Endodermal cell (in vitro differentiated cells): ENCODE data around the gene RBM15. TPM values are rescaled to one million over a fixed set of nuclear protein-coding genes. Genes with fewer than 3 reads are reported as not detected.

Source experiments
- DNase-seq: peaks from one replicate; pipeline ENCODE4 v3.0.0-alpha.2; 2017
- H3K27ac ChIP-seq: 2 replicates; pipeline ENCODE4 v1.5.1; 2013; ENCODE audit warnings: mild to moderate bottlenecking, low read depth, low read length, moderate library complexity
- H3K27me3 ChIP-seq: 2 replicates; pipeline ENCODE4 v1.6.1; 2013; ENCODE audit warnings: mild to moderate bottlenecking, low read length, moderate library complexity; ENCODE audit not compliant: insufficient read depth, control insufficient read depth, poor library complexity, severe bottlenecking
- H3K36me3 ChIP-seq: 2 replicates; pipeline ENCODE4 v1.7.0; 2013; ENCODE audit warnings: mild to moderate bottlenecking, low read length, moderate library complexity; ENCODE audit not compliant: control insufficient read depth, insufficient read depth
- H3K4me1 ChIP-seq: one replicate; pipeline ENCODE4 v1.7.0; 2013; ENCODE audit warnings: low read length; ENCODE audit not compliant: control insufficient read depth, insufficient read depth
- H3K4me3 ChIP-seq: 2 replicates; pipeline ENCODE4 v1.5.1; 2013; ENCODE audit warnings: mild to moderate bottlenecking, low read length, moderate library complexity
- H3K9ac ChIP-seq: 2 replicates; pipeline ENCODE4 v1.6.1; 2013; ENCODE audit warnings: mild to moderate bottlenecking, low read length, moderate library complexity; ENCODE audit not compliant: poor library complexity, severe bottlenecking; ENCODE audit errors: extremely low read depth
- H3K9me3 ChIP-seq: 2 replicates; pipeline ENCODE4 v1.6.1; 2013; ENCODE audit warnings: mild to moderate bottlenecking, low read length, moderate library complexity; ENCODE audit not compliant: control insufficient read depth
- H3K27ac Mint-ChIP-seq: 2 replicates; pipeline ENCODE4 v1.8.0; 2020; ENCODE audit warnings: mixed read lengths
- H3K27me3 Mint-ChIP-seq: 2 replicates; pipeline ENCODE4 v1.8.0; 2021; ENCODE audit warnings: mild to moderate bottlenecking, mixed read lengths; ENCODE audit not compliant: insufficient read depth
- H3K36me3 Mint-ChIP-seq: 2 replicates; pipeline ENCODE4 v1.8.0; 2020; ENCODE audit warnings: low read depth, mixed read lengths
- H3K4me1 Mint-ChIP-seq: 2 replicates; pipeline ENCODE4 v1.8.0; 2020; ENCODE audit warnings: mixed read lengths
- H3K4me3 Mint-ChIP-seq: 2 replicates; pipeline ENCODE4 v1.8.0; 2020; ENCODE audit warnings: mild to moderate bottlenecking, moderate library complexity, mixed read lengths
- H3K9me3 Mint-ChIP-seq: 2 replicates; pipeline ENCODE4 v1.8.0; 2020; ENCODE audit warnings: mild to moderate bottlenecking, mixed read lengths
- CTCF ChIP-seq: fragments of 200-600 bp; sonication (generic); conservative IDR thresholded peaks from 2 replicates; pipeline ENCODE4 v1.5.0; 2021; ENCODE audit warnings: antibody characterized with exemption, mild to moderate bottlenecking
- WGBS, 2 experiments: methylation state at CpG; one replicate each; pipeline versions ENCODE4 v1.1.5 to v1.1.7; 2013; ENCODE audit warnings: missing lambda C conversion rate in 2 of 2, mixed read lengths in 1 of 2; ENCODE audit not compliant: insufficient coverage in 1 of 2, insufficient read length in 1 of 2; 5-methylcytosine and 5-hydroxymethylcytosine counted together
- total RNA-seq, 2 donors: library from RNA; stranded (reverse); fragmentation: NEBNext Ultra II Directional in 1 of 2; extraction: Animal tissue kit (Norgen Biotek cat#: 25700) in 1 of 2; gene quantifications; 2 replicates in 1 of 2; 3 replicates in 1 of 2; pipeline ENCODE4 v1.2.1, GENCODE V29; 2021

Gene RBM15
- total RNA-seq, 2 donors from 2014 or later, result 42.0 to 54.2 TPM

- peak; percentile 94 for DNase-seq
- peaks cover 4% of the 10 kb centered on the region for H3K4me1 Mint-ChIP-seq
- H3K36me3 ChIP-seq, result no peaks in the 10 kb centered on the region
- no peaks in the 10 kb centered on the region for H3K36me3 Mint-ChIP-seq
- no peaks in the 10 kb centered on the region for H3K9me3 Mint-ChIP-seq
- no peaks in the 10 kb centered on the region for H3K4me1 ChIP-seq
- peaks cover 7% of the 10 kb centered on the region for H3K27me3 Mint-ChIP-seq
- no peak overlapping the region for H3K27ac ChIP-seq
- H3K4me3 Mint-ChIP-seq, result no peak overlapping the region
- no peaks in the 10 kb centered on the region for H3K9me3 ChIP-seq
- WGBS, 2 experiments, result 50 to 54% methylated on average over 12 to 14 of the region's 14 CpGs
- H3K27me3 ChIP-seq, result no peaks in the 10 kb centered on the region
- H3K27ac Mint-ChIP-seq, result no peak overlapping the region
- no peak overlapping the region for H3K9ac ChIP-seq
- TF ChIP-seq CTCF, result peak; percentile 100
- no peak overlapping the region for H3K4me3 ChIP-seq
Measured at GRCh38 chr1:110312188-110313121, 26.7 kb upstream of the RBM15 start.

- peaks cover 5% of the 10 kb centered on the region for H3K9me3 Mint-ChIP-seq
Measured at GRCh38 chr1:110316735-110317134, 22.4 kb upstream of the RBM15 start.

GRCh38 chr1:110318046-110318445, 21.1 kb upstream of the RBM15 start:
- Mint-ChIP-seq H3K27me3 (peaks cover 8% of the 10 kb centered on the region), H3K4me3 (no peak overlapping the region), H3K9me3 (peaks cover 5% of the 10 kb centered on the region), H3K4me1 (peaks cover 2% of the 10 kb centered on the region), H3K36me3 (no peaks in the 10 kb centered on the region), H3K27ac (no peak overlapping the region)
- Histone ChIP-seq H3K9me3 (no peaks in the 10 kb centered on the region), H3K27ac (no peak overlapping the region), H3K4me3 (no peak overlapping the region), H3K36me3 (no peaks in the 10 kb centered on the region), H3K4me1 (no peaks in the 10 kb centered on the region), H3K9ac (no peak overlapping the region), H3K27me3 (no peaks in the 10 kb centered on the region)
- no peak for TF ChIP-seq CTCF
- WGBS, 2 experiments, result 83 to 89% methylated on average over 4 of the region's 4 CpGs
- no peak for DNase-seq

More at GRCh38 chr1:110316735-110317134, 22.4 kb upstream of the RBM15 start:
- no peaks in the 10 kb centered on the region for H3K9me3 ChIP-seq
- no peaks in the 10 kb centered on the region for H3K27me3 ChIP-seq
- H3K27me3 Mint-ChIP-seq, result peaks cover 9% of the 10 kb centered on the region
- TF ChIP-seq CTCF, result no peak
- no peaks in the 10 kb centered on the region for H3K4me1 ChIP-seq
- 90 to 92% methylated on average over 2 of the region's 2 CpGs for WGBS, 2 experiments
- no peak for DNase-seq
- H3K4me3 ChIP-seq, result no peak overlapping the region
- H3K36me3 ChIP-seq, result no peaks in the 10 kb centered on the region
- H3K4me3 Mint-ChIP-seq, result no peak overlapping the region
- no peak overlapping the region for H3K9ac ChIP-seq
- no peaks in the 10 kb centered on the region for H3K36me3 Mint-ChIP-seq
- H3K27ac ChIP-seq, result no peak overlapping the region
- no peak overlapping the region for H3K27ac Mint-ChIP-seq
- peaks cover 4% of the 10 kb centered on the region for H3K4me1 Mint-ChIP-seq
